ENCODE measurements around the gene CASZ1.

DNA sequence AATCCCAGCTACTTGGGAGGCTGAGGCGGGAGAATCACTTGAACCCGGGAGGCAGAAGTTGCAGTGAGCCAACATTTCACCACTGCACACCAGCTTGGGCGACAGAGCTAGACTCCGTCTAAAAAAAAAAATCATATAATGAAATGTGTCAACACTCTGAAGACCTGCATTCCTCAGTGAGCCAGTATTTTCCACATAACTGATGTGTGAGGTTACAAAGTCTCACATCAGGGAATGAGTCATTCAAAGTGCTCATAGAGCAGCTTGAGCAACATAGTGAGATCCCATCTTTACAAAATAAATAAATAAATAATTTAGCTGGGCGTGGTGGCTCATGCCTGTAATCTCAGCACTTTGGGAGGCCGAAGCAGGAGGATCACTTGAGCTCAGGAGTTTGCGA lies 65.5 kb downstream of the CASZ1 start:
- no peak for TF ChIP-seq IRF4 (IDR thresholded peaks at IDR 0.05; ENCODE audit: low read depth, low read length)
- TF ChIP-seq MXI1 (IDR thresholded peaks at IDR 0.05; ENCODE audit: low read depth, low read length), result no peak
- no peak for TF ChIP-seq EZH2 (IDR thresholded peaks at IDR 0.05; ENCODE audit: borderline replicate concordance, control insufficient read depth, low read depth, low read length)
